Dermis blood vessel endothelial cell (primary cell): ENCODE results near the gene CUEDC1. TPM values are rescaled to one million over a fixed set of nuclear protein-coding genes. Genes with fewer than 3 reads are reported as not detected.
"Not testable (repeated sequence)": the region's sequence is repeated elsewhere in the genome, so short reads cannot be mapped to it uniquely, and the experiment has no call there.

Source experiments
- DNase-seq: peaks from one replicate; pipeline ENCODE4 v3.0.0; 2010
- total RNA-seq: library from RNA; depleted of rRNA; stranded (reverse); fragments of >200 nt; gene quantifications from 2 replicates; pipeline ENCODE4 v1.2.3, GENCODE V29; 2014

CUEDC1 gene
- total RNA-seq, 1 donor from 2014 or later = 6.5 TPM

GRCh38 chr17:57984936-57985674 lies 29.9 kb upstream of the CUEDC1 start:
- no peak for DNase-seq

GRCh38 chr17:57984261-57984890 lies 29.2 kb upstream of the CUEDC1 start:
- DNase-seq = no peak

- no peak for DNase-seq
These were observed 28.2 kb upstream of the CUEDC1 start for GRCh38 chr17:57983446-57983845.

- DNase-seq = no peak
These were observed 27.4 kb upstream of the CUEDC1 start for GRCh38 chr17:57982452-57983170.

GRCh38 chr17:57980522-57980921 lies 25.3 kb upstream of the CUEDC1 start:
- DNase-seq = no peak

GRCh38 chr17:57979076-57979475 lies 23.9 kb upstream of the CUEDC1 start:
- DNase-seq = no peak

GRCh38 chr17:57976594-57976993 lies 21.4 kb upstream of the CUEDC1 start:
- DNase-seq = no peak

GRCh38 chr17:57975044-57975443 lies 19.8 kb upstream of the CUEDC1 start:
- DNase-seq = no peak

- DNase-seq = not testable (repeated sequence)
These were observed 19.0 kb upstream of the CUEDC1 start for GRCh38 chr17:57974053-57974824.

- no peak for DNase-seq
These were observed 16.9 kb upstream of the CUEDC1 start for GRCh38 chr17:57972151-57972550.

GRCh38 chr17:57971572-57971971 lies 16.4 kb upstream of the CUEDC1 start:
- no peak for DNase-seq

GRCh38 chr17:57970710-57971109 lies 15.5 kb upstream of the CUEDC1 start:
- DNase-seq = peak; percentile 62

GRCh38 chr17:57968456-57968855 lies 13.2 kb upstream of the CUEDC1 start:
- no peak for DNase-seq

GRCh38 chr17:57966875-57967274 lies 11.7 kb upstream of the CUEDC1 start:
- no peak for DNase-seq

- DNase-seq = no peak
These were observed 11.0 kb upstream of the CUEDC1 start for GRCh38 chr17:57966246-57966645.

GRCh38 chr17:57965521-57966160 lies 10.4 kb upstream of the CUEDC1 start:
- no peak for DNase-seq

- DNase-seq = no peak
These were observed 7.9 kb upstream of the CUEDC1 start for GRCh38 chr17:57963149-57963511.

GRCh38 chr17:57962279-57963148 lies 7.3 kb upstream of the CUEDC1 start:
- no peak for DNase-seq

- no peak for DNase-seq
These were observed 4.7 kb upstream of the CUEDC1 start for GRCh38 chr17:57959929-57960328.

- DNase-seq = not testable (repeated sequence)
These were observed 3.2 kb upstream of the CUEDC1 start for GRCh38 chr17:57958391-57958790.

- DNase-seq = no peak
These were observed 2.7 kb upstream of the CUEDC1 start for GRCh38 chr17:57957886-57958285.
